UCSD-AML1 (cell line): ENCODE measurements around the gene AGPAT3.

Experiments used
- DNase-seq: peaks from one replicate; lab custom pipeline; 2025; ENCODE audit not compliant: unreplicated experiment; lab: John Stamatoyannopoulos, UW

Gene AGPAT3

GRCh38 chr21:43951911-43952703 is 87.1 kb downstream of the AGPAT3 start:
- no peak for DNase-seq

GRCh38 chr21:43953021-43953420 is 88.0 kb downstream of the AGPAT3 start:
- DNase-seq, result no peak

- no peak for DNase-seq
Observed at GRCh38 chr21:43954042-43954441, 89.0 kb downstream of the AGPAT3 start.

DNA sequence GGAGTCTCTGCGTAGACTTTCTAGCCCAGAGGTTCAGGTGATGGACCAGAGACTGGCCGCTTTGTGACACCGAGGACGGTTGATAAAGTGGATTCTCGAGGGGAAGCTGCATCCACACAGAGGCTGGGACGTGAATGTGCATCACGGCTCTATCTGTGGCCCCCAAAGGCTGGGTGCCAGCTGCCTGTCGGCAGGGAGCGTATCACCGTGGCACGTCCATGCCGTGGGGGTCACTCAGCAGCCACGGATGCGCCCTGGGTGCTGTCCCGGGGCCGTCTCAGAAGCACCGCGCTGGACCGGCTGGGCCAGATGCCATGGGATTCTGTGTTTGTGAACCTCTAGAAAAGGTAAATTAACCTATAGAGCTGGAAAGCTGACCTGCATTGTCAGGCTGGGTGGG is 89.9 kb downstream of the AGPAT3 start:
- no peak for DNase-seq

- DNase-seq, result no peak
Observed at GRCh38 chr21:43956019-43956669, 91.1 kb downstream of the AGPAT3 start.

- no peak for DNase-seq
Observed at GRCh38 chr21:43956670-43957035, 91.6 kb downstream of the AGPAT3 start.

DNA sequence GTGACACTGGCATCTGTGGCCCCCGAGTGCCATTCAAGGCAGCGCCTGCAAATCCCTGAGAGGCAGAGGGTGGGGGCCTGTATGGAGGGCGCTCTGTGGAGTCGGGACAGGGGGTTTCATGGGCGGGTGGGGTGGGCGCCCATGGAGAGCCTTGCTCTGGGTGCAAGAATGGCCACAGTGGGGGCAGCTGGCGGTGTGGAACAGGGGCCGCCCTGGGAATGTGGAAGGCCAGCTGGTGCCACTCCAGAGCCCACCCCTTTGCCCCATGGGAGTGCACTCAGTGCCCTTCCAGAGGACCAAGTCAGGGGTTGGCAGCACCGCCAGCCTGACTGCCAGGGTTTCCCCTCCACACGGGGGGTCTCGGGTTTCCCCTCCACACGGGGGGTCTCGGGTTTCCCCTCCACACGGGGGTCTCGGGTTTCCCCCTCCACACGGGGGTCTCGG is 92.1 kb downstream of the AGPAT3 start:
- DNase-seq, result no peak

GRCh38 chr21:43957611-43958362 is 92.8 kb downstream of the AGPAT3 start:
- no peak for DNase-seq

DNA sequence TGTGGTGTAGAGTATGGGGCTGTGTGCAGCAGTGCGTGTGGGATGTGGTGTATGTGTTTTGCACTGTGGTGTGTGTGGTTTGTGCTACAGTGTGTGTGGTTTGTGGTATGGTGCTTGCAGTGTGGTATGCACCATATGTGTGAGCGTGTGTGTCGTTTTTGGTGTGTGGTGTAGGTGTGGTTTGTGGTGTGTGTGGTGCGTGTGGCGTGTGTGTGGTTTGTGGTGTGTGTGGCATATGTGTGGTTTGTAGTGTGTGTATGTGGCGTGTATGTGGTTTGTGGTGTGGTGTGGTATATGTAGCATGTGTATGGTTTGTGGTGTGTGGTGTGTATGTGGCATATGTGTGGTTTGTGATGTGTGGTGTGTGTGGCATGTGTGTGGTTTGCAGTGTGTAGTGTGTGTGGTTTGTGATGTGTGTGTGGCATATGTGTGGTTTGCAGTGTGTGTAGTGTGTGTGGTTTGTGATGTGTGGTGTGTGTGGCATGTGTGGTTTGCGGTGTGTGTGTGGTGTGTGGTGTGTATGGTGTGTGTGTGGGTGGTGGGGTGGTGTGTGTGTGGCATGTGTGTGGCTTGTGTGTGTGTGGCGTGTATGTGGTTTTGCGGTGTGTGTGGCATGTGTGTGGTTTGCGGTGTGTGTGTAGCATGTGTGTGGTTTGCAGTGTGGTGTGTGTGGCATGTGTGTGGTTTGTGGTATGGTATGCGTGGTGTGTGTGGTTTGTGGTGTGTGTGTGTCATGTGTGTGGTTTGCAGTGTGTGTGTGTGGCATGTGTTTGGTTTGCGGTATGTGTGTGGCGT is 93.5 kb downstream of the AGPAT3 start:
- no peak for DNase-seq

GRCh38 chr21:43959231-43960116 is 94.5 kb downstream of the AGPAT3 start:
- DNase-seq, result no peak

GRCh38 chr21:43961382-43961909 is 96.4 kb downstream of the AGPAT3 start:
- no peak for DNase-seq

DNA sequence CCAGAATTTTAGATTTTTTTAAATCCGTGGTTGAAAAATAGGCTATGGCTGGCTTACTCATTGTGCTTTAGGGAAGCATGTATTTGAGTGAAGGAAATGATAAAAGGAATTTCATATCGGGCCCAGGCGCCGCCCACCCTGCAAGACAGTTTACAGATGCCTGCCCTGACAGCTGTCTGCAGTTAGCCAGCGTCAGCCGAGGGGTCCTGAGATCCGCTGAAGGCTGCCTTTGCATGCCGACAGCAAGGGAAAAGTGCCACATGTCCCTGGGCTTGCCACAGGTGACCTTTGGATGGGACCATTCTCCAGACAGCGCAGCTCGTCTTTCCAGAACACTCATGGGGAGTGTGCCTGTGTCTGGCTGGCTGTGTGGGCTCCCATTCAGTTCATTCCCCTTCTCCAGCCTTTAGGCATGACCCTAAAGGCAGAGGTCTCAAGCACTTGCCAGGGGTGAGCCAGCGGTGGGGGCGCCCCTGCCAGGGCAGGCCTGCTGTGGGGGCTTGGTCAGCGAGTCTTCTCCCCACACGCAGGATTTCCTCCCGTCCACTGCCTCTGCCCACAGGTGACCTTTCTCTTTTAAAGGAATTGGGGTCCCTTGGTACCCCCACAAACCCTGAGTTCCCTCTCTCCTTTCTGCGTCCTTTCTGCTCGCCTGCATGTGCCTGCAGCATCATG is 101.0 kb downstream of the AGPAT3 start:
- no peak for DNase-seq

DNA sequence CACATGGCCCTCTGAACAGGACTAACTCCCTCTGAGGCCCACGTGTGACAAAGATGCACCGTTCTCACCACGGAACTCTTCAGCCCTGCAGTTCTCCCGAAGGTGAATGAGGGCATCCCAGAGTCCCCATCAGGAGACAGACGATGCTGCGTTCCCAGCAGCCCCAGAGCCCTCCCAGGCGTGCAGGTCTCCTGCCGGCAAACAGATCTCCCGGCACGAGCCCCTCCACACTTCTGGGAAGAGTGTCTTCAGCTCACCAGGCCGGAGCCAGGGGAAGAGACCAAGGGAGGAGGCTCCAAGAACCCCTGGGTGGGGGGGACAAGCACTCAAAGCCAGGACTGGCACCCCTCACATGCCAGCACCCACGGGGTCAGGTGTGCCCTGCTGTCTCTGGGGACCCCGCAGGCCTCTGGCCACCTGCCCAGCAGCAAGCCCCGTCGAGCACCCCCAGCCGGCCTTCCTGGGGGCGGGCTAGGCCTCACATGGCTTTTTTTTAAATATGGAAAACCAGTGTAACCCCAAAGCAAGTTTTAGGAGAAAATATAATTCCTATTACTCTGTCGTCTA is 102.0 kb downstream of the AGPAT3 start:
- DNase-seq, result no peak

GRCh38 chr21:43967981-43968380 is 103.0 kb downstream of the AGPAT3 start:
- DNase-seq, result no peak

DNA sequence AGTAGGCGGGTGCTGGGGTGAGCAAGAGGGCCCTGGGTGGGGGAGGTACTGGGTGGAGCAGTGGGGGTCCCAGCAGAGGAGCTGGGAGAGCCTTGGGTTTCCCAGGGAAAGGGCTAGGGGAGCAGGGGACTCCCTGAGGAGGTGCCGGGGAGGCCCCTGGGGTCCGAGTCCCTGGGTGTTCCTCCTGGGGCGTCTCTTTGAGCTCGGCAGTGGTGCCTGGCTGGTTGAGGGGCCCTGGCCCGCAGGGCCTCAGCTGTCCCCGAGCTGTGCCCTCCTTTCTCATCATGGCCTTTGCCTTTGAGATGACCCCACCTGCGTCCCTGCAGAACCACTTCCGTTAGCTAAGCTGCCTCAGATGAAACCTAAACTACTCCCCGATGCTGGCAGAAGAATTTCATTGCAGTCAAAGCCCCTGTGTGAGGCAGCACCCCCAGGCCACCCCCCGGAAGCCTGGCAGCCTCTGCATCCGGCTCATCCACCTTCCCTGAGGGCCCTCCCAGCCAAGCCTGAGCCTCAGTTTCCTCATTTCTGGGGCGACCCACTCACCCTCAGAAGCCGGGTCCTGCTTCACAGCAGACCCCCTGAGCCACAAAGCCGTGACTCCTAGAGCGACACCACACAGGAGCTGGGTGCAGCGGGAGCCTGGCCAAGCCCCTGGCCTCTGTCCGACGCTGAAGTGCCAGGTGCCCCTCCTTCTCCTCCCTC is 103.5 kb downstream of the AGPAT3 start:
- DNase-seq, result no peak

- no peak for DNase-seq
Observed at GRCh38 chr21:43969115-43969444, 104.1 kb downstream of the AGPAT3 start.

DNA sequence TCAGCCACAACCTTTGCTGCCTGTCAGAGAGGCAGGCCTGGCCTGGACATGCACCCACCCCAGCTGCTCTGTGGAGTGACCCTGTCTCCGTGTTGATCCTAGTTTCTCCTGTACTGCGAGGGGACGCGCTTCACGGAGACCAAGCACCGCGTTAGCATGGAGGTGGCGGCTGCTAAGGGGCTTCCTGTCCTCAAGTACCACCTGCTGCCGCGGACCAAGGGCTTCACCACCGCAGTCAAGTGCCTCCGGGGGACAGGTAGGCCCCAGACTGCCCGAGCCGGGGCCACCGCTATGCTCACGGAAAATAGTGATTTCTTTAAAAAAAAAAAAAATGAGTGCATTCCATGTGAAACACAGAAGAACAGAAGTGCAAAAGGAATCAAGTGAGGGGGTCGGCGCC is 105.5 kb downstream of the AGPAT3 start:
- no peak for DNase-seq

- no peak for DNase-seq
Observed at GRCh38 chr21:43971201-43971991, 106.4 kb downstream of the AGPAT3 start.
